ENCODE data around the gene BSCL2.

The BSCL2 gene

GRCh38 chr11:62645946-62646824 is 61.0 kb downstream of the BSCL2 start, which contains the start of gene GANAB:
GANAB (minus strand) TSS chr11:62646613; CDS start chr11:62646599, 14 bp downstream.
- ATAC-seq = peak; percentile 99
- TF ChIP-seq CSRNP3 (CRISPR knock-in tag; IDR thresholded peaks at IDR 0.05) (no peak), GLIS3 (CRISPR knock-in tag; IDR thresholded peaks at IDR 0.05) (0 out of 2 replicates have a peak, but pooled peaks have one; percentile 39)

GRCh38 chr11:62645671-62645945 is 61.6 kb downstream of the BSCL2 start:
- no peak for TF ChIP-seq OSR1 (CRISPR knock-in tag; IDR thresholded peaks at IDR 0.05)
- no peak for TF ChIP-seq GLIS3 (CRISPR knock-in tag; IDR thresholded peaks at IDR 0.05)
- no peak for TF ChIP-seq POU6F1 (CRISPR knock-in tag; IDR thresholded peaks at IDR 0.05; ENCODE audit: borderline replicate concordance, low read depth)
- TF ChIP-seq TCF4 (CRISPR knock-in tag; IDR thresholded peaks at IDR 0.05; ENCODE audit: borderline replicate concordance) = no peak
- no peak for TF ChIP-seq ZNF8 (CRISPR knock-in tag; IDR thresholded peaks at IDR 0.05)
- TF ChIP-seq PATZ1 (CRISPR knock-in tag; IDR thresholded peaks at IDR 0.05; ENCODE audit: borderline replicate concordance) = no peak
- no peak for TF ChIP-seq ZC3H10 (CRISPR knock-in tag; IDR thresholded peaks at IDR 0.05)
- TF ChIP-seq ISL1 (CRISPR knock-in tag; IDR thresholded peaks at IDR 0.05) = no peak
- no peak for TF ChIP-seq RARB (CRISPR knock-in tag; IDR thresholded peaks at IDR 0.05)
- TF ChIP-seq SNAI2 (CRISPR knock-in tag; IDR thresholded peaks at IDR 0.05) = no peak
- no peak for TF ChIP-seq CREB5 (CRISPR knock-in tag; IDR thresholded peaks at IDR 0.05; ENCODE audit: low read depth)
- TF ChIP-seq ESRRG (CRISPR knock-in tag; IDR thresholded peaks at IDR 0.05) = no peak
- TF ChIP-seq TOX (CRISPR knock-in tag; IDR thresholded peaks at IDR 0.05; ENCODE audit: borderline replicate concordance) = no peak
- TF ChIP-seq ZFP30 (CRISPR knock-in tag; IDR thresholded peaks at IDR 0.05) = no peak
- TF ChIP-seq BACH2 (CRISPR knock-in tag; IDR thresholded peaks at IDR 0.05; ENCODE audit: borderline replicate concordance) = no peak
- no peak for TF ChIP-seq PPARA (CRISPR knock-in tag; IDR thresholded peaks at IDR 0.05; ENCODE audit: borderline replicate concordance)
- ATAC-seq = peak; percentile 4

GRCh38 chr11:62644220-62644619 is 63.0 kb downstream of the BSCL2 start:
- ATAC-seq = no peak
- TF ChIP-seq ISL1 (CRISPR knock-in tag; IDR thresholded peaks at IDR 0.05) (no peak), BACH2 (CRISPR knock-in tag; IDR thresholded peaks at IDR 0.05; ENCODE audit: borderline replicate concordance) (no peak), GLIS3 (CRISPR knock-in tag; IDR thresholded peaks at IDR 0.05) (no peak), ZNF70 (CRISPR knock-in tag; IDR thresholded peaks at IDR 0.05) (no peak), CREB5 (CRISPR knock-in tag; IDR thresholded peaks at IDR 0.05; ENCODE audit: low read depth) (no peak), TCF4 (CRISPR knock-in tag; IDR thresholded peaks at IDR 0.05; ENCODE audit: borderline replicate concordance) (no peak), ZNF8 (CRISPR knock-in tag; IDR thresholded peaks at IDR 0.05) (no peak), TOX (CRISPR knock-in tag; IDR thresholded peaks at IDR 0.05; ENCODE audit: borderline replicate concordance) (no peak), PPARA (CRISPR knock-in tag; IDR thresholded peaks at IDR 0.05; ENCODE audit: borderline replicate concordance) (no peak), ARNTL (CRISPR knock-in tag; IDR thresholded peaks at IDR 0.05; ENCODE audit: borderline replicate concordance, low read depth) (no peak), ZNF565 (CRISPR knock-in tag; conservative IDR thresholded peaks at IDR 0.05; ENCODE audit: low read depth) (no peak), SNAI2 (CRISPR knock-in tag; IDR thresholded peaks at IDR 0.05) (no peak), RARB (CRISPR knock-in tag; IDR thresholded peaks at IDR 0.05) (no peak), ZFP3 (CRISPR knock-in tag; IDR thresholded peaks at IDR 0.05) (no peak)
